Astrocyte (in vitro differentiated cells and primary cell): ENCODE results near the gene GJD3.

Source experiments
- EZH2 ChIP-seq: IDR thresholded peaks from 2 replicates; pipeline ENCODE4 v1.6.1; 2012; ENCODE audit warnings: mild to moderate bottlenecking, low read length, inconsistent platforms; ENCODE audit not compliant: insufficient read depth
- TF ChIP-seq, protein P1 (sequence below): IDR thresholded peaks from 2 replicates; pipeline ENCODE4 v1.5.1; 2011; ENCODE audit warnings: low read depth, mild to moderate bottlenecking, inconsistent platforms, low read length, moderate library complexity; ENCODE audit not compliant: insufficient read depth

DNA sequence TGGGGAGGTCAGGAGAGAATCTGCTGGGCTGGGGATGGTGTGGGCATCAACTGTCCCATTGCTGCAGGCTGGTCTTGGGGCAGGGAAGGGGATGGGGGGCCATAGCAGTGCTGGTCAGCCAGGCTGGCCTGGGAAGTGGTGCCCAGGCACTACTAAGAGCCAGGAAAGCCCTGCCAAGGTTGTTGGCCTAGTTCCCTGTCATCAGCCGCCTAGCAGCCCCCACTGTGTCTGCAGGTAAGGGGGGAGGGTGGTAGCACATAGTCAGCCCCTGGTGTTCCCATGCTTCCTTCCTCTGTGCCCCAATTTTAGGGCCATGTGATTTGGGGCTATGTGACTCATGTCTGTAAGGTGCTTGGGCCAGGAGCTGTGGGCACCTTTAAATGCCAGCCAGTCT is 17.8 kb downstream of the GJD3 start:
- no peak for TF ChIP-seq EZH2
- TF ChIP-seq, protein P1, sequence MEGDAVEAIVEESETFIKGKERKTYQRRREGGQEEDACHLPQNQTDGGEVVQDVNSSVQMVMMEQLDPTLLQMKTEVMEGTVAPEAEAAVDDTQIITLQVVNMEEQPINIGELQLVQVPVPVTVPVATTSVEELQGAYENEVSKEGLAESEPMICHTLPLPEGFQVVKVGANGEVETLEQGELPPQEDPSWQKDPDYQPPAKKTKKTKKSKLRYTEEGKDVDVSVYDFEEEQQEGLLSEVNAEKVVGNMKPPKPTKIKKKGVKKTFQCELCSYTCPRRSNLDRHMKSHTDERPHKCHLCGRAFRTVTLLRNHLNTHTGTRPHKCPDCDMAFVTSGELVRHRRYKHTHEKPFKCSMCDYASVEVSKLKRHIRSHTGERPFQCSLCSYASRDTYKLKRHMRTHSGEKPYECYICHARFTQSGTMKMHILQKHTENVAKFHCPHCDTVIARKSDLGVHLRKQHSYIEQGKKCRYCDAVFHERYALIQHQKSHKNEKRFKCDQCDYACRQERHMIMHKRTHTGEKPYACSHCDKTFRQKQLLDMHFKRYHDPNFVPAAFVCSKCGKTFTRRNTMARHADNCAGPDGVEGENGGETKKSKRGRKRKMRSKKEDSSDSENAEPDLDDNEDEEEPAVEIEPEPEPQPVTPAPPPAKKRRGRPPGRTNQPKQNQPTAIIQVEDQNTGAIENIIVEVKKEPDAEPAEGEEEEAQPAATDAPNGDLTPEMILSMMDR: no peak
